ENCODE data around the gene KIRREL3.

The KIRREL3 gene

DNA sequence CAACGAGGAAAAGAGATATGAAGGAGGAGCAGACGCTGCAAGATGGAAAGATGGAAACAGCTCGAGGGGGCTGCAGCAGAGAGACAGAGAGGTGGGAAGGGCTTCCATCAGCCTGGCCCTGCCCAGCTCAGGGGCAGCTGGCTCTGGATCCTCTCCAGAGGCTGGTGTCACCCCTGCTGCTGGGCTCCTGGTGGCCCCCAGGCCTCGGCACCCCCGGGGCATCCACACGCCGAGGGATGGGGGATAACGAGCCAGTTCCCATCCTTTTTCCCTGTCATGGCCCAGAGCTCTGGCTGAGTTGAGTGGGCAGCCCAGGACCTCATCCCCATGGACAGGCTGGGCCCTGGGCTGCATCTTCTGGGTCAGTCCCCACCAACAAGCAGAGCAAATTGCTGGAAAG, 542.8 kb downstream of the KIRREL3 start:
- no peak for DNase-seq

DNA sequence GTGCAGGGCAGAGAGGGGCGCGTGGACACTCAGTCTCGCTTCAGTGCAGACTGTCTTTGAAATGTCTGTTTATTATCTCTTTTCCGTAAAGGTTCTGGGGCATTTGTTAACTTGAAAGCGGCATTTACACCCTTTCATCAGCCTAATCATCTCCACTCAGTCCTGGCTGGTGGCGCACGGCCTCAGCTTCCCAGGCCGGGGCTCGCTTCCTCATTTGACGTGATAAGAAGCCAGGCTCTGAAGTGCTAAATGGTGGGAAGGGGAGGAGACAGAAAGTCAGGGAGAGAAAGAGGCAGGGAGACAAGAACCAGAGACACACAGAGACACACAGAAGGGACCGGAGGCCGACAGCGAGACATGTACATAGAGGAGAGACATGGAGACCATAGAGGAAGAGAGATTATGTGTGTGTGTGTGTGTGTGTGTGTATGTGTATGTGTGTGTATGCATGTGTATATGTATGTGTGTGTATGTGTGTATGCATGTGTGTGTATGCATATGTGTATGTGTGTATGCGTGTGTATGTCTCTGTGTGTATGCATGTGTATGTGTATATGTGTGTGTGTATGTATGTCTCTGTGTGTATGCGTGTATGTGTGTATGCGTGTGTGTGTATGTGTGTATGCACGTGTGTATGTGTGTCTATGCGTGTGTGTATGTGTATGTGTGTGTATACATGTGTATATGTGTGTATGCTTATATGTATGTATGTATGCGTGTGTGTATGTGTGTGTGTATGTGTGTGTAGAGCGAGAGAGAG, 543.6 kb downstream of the KIRREL3 start:
- peak; percentile 72 for DNase-seq

DNA sequence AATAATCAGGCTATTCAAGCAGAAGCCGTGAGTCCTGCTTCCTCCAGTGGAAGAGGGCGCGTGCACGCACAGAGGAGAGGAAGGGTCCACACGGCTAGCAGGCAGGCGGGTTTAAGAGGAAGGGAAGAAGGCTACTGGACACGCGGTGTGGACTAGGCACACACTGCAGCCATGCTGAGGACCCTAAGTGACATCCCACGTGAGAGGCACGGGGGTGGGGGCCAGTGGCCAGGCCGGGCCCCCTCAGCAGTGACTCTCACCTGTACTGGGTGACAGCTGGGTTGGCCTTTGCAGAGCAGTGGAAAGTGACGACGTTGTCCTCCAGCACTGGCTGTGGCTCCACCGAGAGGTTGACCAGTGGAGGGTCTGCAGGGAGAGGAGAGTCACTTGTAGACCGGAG, 544.5 kb downstream of the KIRREL3 start:
- DNase-seq: no peak

DNA sequence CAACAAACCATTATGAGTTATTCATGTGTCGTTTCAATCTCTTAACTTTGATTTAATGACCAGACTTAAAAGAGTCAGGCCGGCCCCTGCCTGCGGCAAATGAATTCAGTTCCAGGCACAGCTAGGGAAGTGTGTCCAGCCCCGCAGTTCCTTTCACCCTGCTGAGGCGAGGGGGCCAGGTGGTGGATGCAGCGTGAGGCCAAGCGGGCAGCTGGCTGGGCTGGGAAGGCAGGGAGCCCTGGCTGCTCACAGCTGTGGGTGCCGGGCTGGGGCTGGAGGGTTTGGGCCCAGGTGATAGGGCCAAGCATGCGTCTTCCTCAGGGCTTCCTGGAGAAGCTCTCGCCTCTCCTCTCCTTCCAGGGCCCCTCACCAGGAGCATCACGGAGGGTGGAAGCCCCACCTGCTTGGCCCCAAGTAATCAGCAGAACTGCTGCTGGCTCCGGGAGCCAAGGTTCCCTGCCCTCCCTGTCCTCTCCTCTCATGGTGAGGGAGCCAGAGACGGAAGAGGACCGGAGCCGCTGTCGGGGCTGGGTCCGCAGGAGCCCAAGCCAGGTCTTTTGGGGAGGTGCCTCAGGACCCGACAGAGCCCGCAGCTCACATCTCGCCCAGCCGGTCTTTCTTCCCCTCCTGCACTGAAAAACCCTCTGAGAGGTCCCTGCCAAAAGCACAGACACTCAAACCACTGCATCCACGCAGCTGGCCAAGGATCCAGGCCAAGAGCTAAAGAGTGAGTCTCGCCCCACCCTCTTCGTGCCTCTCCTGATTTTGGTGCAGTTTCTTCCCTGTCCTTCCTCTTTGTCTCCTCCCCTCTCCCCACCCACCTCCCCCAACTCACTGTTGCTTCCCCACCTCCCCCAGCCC, 548.1 kb downstream of the KIRREL3 start:
- no peak for DNase-seq

DNA sequence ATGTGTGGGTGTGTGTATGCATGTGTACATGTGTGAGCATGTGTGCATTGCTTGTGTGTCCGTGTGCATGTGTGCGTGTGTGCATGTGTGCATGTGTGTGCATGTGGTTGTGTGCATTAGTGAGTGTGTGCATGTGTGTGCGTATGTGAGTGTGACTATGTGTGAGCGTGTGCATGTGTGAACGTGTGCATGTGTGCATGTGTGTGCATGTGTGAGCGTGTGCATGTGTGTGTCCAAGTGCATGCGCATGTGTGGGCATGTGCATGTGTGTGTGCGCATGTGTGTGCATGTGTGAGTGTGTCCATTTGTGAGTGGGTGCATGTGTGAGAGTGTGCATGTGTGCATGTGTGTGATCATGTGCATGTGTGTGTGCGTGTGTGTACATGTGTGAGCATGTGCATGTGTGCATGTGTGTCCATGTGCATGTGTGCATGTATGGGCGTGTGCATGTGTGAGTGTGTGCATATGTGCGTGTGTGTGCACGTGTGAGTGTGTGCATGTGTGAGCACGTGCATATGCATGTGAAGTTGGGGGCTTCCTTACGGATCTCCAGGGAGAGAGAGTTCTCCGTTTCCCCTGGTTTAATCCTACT, 549.3 kb downstream of the KIRREL3 start:
- no peak for DNase-seq

DNA sequence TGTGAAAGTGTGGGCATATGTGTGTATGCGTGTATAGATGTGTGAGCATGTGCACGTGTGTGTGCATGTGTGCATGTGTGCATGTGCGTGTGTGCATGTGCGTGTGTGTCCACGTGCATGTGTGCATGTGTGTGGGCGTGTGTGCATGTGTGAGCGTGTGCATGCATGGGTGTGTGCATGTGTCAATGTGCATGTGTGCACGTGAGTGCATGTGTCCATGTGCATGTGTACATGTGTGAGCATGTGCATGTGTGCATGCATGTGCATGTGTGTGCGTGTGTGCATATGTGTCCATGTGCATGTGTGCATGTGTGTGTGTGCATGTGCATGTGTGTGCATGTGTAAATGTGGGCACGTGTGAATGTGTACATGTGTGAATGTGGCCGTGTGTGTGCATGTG, 549.8 kb downstream of the KIRREL3 start:
- DNase-seq: no peak

DNA sequence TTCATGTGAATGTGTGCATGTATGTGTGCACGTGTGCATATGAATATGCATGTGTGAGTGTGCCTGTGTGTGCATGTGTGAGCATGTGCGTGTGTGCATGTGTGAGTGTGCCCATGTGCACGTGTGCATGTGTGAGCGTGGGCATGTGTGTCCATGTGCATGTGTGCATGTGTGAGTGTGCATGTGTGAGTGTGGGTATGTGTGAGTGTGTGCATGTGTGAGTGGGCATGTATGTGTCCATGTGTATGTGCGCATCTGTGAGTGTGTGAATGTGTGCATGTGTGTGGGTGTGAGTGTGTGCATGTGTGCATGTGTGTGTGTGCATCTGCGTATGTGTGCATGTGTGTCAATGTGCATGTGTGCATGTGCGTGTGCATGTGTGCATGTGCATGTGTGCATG, 550.4 kb downstream of the KIRREL3 start:
- DNase-seq: no peak

DNA sequence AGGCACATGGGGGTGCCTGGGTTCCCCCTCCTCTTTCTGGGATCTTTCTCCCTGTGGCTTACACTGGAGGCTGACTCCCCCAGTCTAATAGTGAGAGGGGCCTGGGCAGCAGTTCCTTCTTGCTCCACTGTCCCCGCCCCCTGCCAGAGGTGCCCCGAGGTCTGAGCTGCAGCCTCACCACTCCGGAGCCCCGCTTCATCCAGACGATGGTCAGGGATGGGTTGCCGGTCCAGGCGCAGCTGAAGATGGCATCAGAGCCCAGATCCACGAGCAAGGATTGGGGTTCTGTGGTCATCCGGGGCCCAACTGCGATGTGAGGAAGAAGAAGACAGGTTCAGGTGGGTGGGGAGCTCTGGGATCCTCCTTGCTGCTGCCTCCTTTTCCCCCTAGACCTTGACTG, 554.0 kb downstream of the KIRREL3 start:
- no peak for DNase-seq

DNA sequence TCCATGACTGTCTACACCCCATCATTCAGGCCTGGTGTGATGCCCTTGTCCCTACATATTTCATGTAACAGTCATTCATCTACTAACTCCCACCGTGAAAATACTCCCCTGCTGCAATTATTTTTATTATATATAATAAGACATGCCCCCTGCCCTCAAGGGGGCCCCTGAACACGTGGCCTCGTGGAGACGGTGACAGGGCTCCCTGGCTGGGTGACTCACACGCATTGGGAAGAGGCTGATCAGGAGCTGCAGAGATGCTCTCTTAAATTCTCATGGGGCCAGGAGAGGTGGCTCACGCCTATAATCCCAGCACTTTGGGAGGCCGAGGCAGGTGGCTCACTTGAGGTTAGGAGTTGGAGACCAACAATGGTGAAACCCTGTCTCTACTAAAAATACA, 556.5 kb downstream of the KIRREL3 start:
- no peak for DNase-seq

DNA sequence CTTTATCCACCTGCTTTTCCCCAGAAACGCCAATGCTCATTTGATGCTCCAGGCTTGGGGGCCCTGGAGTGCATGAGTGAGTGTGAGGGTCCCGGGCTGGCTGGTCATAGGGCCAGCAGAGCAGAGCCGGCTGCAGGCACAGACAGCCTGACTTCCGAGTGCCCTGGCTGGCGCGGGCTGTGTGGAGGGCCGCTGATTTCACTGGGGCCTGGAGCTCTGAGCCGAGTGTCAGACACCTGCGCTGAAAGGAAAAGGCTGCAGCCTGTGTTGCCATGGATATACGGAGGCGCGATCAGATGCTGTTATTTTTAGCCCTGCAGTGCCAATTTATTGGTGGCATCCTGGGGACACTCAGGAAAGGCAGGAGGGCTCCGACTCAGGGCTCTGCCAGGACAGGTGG, 557.5 kb downstream of the KIRREL3 start:
- no peak for DNase-seq

DNA sequence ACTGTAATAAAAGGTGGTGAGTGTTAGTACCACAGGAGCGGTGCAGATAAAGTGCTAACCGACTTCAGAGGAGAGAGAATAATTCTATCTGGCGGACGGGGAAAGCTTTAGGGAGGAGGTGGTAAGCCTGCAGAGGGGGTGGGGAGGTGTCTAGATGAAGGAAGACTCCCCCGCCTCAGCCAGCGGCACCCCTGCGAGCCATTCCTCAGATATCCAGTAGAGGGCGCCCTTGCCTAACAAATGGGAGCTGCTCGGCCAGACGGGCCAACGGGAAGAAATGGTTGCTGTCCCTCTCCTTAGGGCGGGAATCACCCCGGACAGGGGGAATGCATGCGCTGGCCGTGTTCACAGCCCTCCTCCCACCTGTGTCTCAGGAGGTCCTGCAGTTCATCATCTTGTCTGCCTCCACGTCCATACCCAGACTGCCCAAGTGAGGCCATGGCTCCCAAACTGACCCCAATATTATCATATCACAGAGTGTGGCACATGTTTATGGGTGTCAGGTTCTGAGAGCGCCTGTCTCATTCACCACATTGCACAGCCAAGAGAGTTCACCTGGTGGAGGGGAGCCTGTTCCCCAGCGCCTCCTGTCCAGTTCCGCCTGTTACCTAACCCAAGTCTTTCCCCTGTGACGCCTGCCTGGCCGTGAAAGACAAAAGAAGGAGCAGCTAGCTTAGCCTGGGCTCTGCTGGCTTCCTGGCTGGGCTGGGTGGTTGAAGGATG, 559.6 kb downstream of the KIRREL3 start:
- DNase-seq: peak; percentile 95

DNA sequence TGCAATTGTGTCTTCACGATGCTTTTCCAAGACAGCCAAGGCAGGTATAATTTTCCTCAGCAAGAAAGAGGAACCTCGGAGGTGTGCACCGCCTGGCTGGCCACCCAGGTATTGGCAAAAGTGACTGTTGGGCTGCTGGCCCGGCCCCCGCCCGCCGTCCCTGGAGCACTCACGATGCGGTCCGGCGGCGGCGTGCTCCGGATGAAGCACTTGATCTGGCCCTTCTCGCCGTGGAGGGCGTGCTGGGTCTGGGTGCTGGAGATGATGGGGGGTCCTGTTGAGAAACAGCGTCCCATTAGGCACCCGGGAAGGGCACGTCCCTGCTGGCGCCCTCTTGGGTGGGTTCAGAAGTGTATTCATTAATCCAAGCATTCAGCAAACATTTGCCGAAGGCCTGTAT, 560.3 kb downstream of the KIRREL3 start:
- DNase-seq: no peak

DNA sequence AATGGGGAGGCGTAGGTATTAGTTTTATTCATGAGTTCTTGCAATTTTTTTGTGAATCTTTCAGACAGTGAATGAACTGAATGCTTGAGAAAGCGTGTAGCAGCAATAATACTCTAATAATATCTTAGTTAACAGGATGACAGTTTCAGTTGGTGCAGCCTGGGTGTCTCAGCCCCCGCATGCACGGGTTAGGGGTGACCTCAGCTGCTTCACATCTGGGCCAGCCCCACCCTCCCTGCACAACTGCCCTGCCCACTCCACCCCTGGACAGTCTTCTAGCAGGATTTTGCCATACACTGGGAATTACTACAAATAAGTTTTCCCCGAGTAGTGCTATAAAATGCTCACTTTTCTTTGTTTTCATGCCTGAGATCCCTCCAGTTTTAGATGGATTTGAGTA, 561.9 kb downstream of the KIRREL3 start:
- no peak for DNase-seq

DNA sequence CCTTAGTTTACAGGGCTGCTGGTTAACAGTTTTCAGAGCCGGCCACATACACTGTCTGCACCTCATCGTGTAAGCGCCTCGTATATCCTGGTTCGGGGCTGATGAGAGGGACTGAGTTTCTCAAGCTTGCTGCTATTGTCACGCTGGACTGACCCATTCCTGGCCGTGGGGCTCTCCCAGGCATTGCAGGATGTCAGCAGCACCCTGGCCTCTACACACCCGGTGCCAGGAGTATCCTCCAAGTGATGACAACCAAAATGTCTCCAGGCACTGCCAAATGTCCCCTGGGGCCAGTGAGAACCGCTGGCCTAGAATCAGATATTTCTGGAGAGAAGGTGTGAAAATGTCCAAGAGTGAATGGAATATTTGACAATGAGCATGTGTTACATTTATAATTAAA, 562.3 kb downstream of the KIRREL3 start:
- DNase-seq: no peak

DNA sequence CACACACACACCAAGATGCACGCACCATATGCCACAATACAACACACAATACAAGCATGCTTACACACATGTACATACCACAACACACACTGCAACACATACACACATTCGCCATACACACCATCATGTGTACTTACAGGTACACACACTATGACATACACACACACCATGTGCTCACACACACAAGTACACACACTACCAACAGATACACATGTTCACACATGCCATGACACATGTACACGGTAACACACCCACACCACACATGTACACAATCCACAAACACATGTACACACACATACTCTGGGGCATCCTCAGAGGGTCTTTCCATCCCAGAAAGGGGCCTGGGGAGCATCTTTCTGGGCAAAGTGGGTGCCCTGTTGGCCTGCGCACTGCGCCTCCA, 562.8 kb downstream of the KIRREL3 start:
- no peak for DNase-seq

DNA sequence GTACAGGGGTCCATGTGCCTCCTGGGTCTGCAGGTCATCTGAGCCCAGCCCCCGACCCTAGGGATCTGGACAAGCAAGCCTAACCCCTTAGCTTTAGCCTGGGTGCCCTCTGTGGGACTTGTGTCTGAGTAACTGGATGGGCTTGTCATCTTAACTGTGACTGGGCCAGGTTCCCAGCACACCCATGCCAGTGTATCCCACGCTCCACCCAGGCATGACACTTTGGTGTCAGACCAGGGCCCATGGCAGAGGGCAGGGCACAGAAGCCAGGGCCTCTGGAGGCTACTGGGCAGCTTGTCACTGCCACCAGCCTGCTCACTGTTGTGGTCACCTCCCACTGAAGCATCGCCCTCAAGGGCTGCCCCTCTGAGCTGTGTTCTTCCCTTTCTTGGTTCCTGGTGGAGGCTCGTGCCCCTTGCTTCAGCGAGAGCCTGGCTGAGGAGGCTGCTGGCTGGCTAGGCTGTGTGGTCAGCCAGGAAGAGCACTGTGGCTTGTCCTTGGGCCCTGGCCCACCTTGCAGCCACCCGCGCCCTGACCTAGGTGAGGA, 564.3 kb downstream of the KIRREL3 start:
- DNase-seq: no peak

DNA sequence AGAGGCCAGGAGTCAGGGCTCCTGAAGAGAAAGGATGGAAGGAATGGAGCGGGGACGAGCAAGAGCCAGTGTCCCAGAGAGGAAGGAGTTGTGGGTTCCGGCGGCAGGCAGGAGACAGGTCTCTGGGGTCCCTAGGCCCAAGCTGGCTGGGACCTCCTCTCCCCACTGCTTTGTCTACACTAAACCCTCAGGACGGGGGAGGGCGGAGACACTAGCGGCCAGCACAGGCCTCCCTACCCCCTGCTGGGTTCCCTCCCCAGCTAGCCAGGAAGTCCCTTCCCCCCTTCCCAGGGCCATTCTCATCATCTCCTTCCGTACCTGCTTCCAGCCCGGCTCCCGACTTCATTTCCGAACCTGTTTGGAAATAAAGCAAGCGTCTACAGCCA, 565.6 kb downstream of the KIRREL3 start:
- no peak for DNase-seq

DNA sequence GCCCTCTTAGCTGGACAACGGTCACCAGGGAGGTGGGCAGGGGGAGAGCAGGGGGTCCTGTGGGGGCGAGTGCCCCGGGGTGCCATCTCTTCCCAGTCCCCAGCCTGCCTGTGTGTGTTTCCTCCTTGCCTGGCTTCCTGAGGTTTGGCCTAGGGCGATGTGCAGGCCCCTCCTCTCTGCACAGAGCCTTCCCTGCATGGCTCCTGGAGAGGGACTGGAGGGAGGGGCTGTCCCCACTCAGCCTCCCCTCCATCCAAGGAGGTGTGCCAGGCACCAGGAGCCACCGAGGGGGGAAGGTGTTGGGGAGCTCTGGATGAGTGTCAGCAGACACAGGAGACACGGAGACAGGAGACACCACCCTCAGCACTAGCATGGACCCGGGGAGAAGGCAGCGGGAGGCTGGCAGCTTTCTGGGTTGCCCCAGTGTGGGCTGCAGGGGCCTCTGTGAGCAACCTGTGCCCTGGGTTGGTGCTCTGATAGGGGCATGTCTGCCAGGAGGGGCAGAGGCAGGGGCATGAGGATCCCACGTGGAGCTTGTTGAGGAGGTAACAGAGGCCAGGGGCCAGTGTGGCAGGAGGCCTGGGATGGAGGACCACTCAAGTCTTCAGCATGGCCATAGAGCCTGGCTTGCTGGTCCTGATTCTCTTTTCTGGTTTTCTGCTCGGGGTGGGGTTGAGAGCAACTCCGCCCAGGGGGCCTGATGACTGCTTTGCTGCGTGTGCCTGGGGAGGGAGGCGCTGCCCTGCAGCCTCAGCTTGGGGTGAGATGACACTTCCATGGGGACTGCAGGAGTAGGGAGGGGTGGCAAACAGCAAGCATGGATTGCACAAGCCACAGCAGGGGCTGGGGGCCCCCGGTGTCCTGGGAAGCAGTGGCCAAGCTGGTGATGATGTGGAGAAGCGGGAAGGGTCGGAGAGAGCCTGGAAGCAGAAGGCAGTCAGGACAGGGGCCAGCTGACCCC, 566.3 kb downstream of the KIRREL3 start:
- no peak for DNase-seq

DNA sequence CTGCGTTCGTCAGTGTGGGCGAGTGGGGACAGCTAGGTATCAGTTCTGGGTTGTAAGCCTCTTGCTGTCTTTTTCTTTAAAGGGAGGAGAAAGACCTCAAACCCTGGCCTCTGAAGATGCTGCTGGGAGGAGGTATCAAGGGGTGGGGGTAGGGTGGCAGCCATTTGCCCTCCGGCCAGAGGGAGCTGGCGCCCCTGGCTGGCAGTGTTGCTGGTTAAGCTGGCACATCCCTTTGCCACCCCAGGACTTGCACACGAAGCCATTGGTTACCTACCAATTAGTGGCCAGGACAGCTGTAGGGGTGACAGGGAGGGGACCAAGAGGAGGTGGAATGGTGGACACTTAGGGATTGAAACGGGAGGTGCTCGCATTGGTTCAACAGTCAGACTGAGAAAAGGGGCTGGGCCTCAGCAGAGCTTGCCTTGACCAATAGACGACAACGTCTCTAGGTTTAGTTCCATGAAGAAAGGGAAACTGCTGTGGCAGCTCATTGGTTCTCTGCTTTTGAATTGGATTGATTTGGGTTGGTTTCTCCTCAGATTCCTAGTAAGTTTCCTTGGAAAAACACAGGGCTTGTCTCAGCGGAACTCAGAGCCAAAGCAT, 567.2 kb downstream of the KIRREL3 start:
- no peak for DNase-seq

DNA sequence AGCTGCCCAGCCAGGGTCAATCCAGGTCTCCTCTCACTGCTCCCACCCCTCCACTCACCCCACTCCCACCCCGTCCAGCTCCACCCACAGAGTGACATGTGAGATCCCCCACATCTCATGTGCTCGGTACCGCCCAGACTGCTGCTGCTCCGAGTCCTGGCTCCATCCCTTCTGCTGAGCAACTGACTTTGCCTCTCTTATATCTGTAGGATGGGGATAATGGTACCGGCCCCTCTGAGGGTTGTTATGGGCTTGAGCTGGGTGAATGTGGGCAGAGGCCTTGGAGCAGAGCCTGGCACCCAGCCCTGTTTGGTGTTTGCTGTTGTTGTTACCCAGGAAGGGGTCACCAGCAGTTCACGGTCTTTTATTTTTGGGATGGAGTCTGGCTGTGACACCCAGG, 568.0 kb downstream of the KIRREL3 start:
- no peak for DNase-seq

DNA sequence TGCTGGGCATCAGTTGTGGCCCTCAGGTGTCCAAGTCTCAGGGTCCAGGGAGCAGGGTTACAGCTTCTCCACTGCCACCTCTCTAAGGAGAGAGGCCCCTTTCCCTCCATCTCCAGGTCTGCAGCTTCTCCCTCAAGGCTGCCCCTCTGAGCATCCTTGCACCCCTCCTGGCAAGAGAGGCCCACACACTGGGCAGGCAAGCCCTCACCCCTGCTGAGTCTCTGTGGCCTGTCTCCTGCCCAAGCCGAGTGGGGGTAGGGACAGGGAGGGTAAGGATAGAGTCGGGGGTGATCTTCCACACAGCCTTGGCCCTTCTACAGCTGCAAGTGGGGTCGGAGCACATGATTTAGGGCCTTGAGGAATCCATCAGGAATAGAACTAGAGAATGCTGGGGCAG, 568.5 kb downstream of the KIRREL3 start:
- DNase-seq: no peak

Data from islet precursor cell (in vitro differentiated cells).